Adipocyte (in vitro differentiated cells): ENCODE data around the gene CARNS1.

Experiments used
- DNase-seq: peaks from one replicate; pipeline ENCODE4 v3.0.0-alpha.2; 2015; ENCODE audit warnings: low read depth
- H3K27me3 ChIP-seq: replicated peaks from 2 replicates; pipeline ENCODE4 v1.7.0; 2013; ENCODE audit warnings: mild to moderate bottlenecking, low read length, moderate library complexity; ENCODE audit not compliant: control insufficient read depth, insufficient read depth
- H3K36me3 ChIP-seq: 2 replicates; pipeline ENCODE4 v1.7.0; 2013; ENCODE audit warnings: low read length, mild to moderate bottlenecking, moderate library complexity; ENCODE audit not compliant: control insufficient read depth, insufficient read depth, severe bottlenecking
- H3K4me1 ChIP-seq: 2 replicates; pipeline ENCODE4 v1.7.0; 2013; ENCODE audit warnings: mild to moderate bottlenecking, low read length, moderate library complexity; ENCODE audit not compliant: control insufficient read depth, insufficient read depth
- H3K4me3 ChIP-seq: 2 replicates; pipeline ENCODE4 v1.7.0; 2013; ENCODE audit warnings: mild to moderate bottlenecking, low read length, moderate library complexity
- H3K9ac ChIP-seq: 2 replicates; pipeline ENCODE4 v1.7.0; 2013; ENCODE audit warnings: mild to moderate bottlenecking, low read length, moderate library complexity
- H3K9me3 ChIP-seq: 2 replicates; pipeline ENCODE4 v1.7.0; 2013; ENCODE audit warnings: mild to moderate bottlenecking, low read length, moderate library complexity; ENCODE audit not compliant: control insufficient read depth

Gene CARNS1

GRCh38 chr11:67445515-67445914, 30.0 kb downstream of the CARNS1 start:
- H3K4me1 ChIP-seq: peaks cover 10% of the 10 kb centered on the region
- no peak overlapping the region for H3K4me3 ChIP-seq
- no peaks in the 10 kb centered on the region for H3K9me3 ChIP-seq
- no peak overlapping the region for H3K9ac ChIP-seq
- DNase-seq: no peak
- H3K27me3 ChIP-seq: no peaks in the 10 kb centered on the region
- H3K36me3 ChIP-seq: peaks cover 7% of the 10 kb centered on the region

GRCh38 chr11:67448220-67448609, 32.7 kb downstream of the CARNS1 start:
- Histone ChIP-seq H3K36me3 (no peaks in the 10 kb centered on the region), H3K9ac (no peak overlapping the region), H3K9me3 (no peaks in the 10 kb centered on the region), H3K4me1 (no peaks in the 10 kb centered on the region), H3K4me3 (no peak overlapping the region), H3K27me3 (no peaks in the 10 kb centered on the region)
- no peak for DNase-seq

- no peak overlapping the region for H3K9ac ChIP-seq
- no peaks in the 10 kb centered on the region for H3K27me3 ChIP-seq
- H3K36me3 ChIP-seq: no peaks in the 10 kb centered on the region
- H3K4me1 ChIP-seq: no peaks in the 10 kb centered on the region
- no peak for DNase-seq
- no peaks in the 10 kb centered on the region for H3K9me3 ChIP-seq
- H3K4me3 ChIP-seq: no peak overlapping the region
Measured at GRCh38 chr11:67449116-67449844, 33.8 kb downstream of the CARNS1 start.

GRCh38 chr11:67450796-67451657, 35.5 kb downstream of the CARNS1 start:
- H3K9me3 ChIP-seq: no peaks in the 10 kb centered on the region
- peaks cover 10% of the 10 kb centered on the region for H3K27me3 ChIP-seq
- no peak overlapping the region for H3K9ac ChIP-seq
- DNase-seq: no peak
- H3K4me1 ChIP-seq: no peaks in the 10 kb centered on the region
- no peaks in the 10 kb centered on the region for H3K36me3 ChIP-seq
- H3K4me3 ChIP-seq: no peak overlapping the region

- Histone ChIP-seq H3K36me3 (no peaks in the 10 kb centered on the region), H3K4me1 (no peaks in the 10 kb centered on the region), H3K27me3 (peaks cover 16% of the 10 kb centered on the region), H3K9ac (no peak overlapping the region), H3K9me3 (no peaks in the 10 kb centered on the region), H3K4me3 (no peak overlapping the region)
- no peak for DNase-seq
Measured at GRCh38 chr11:67451658-67451976, 36.1 kb downstream of the CARNS1 start.

- H3K4me1 ChIP-seq: no peaks in the 10 kb centered on the region
- H3K36me3 ChIP-seq: no peaks in the 10 kb centered on the region
- no peak for DNase-seq
- peaks cover 21% of the 10 kb centered on the region for H3K27me3 ChIP-seq
- H3K4me3 ChIP-seq: no peak within 1 kb of the TSS
- H3K9me3 ChIP-seq: no peaks in the 10 kb centered on the region
- no peak within 1 kb of the TSS for H3K9ac ChIP-seq
Measured at GRCh38 chr11:67452141-67452952, 36.9 kb downstream of the CARNS1 start, which contains the start of gene GPR152. TSS of gene GPR152 (minus strand) at chr11:67452729. CDS start at chr11:67452724, 5 bp downstream.

GRCh38 chr11:67453816-67454732, 38.6 kb downstream of the CARNS1 start:
- Histone ChIP-seq H3K4me1 (no peaks in the 10 kb centered on the region), H3K27me3 (peaks cover 23% of the 10 kb centered on the region), H3K9ac (no peak overlapping the region), H3K36me3 (no peaks in the 10 kb centered on the region), H3K9me3 (no peaks in the 10 kb centered on the region), H3K4me3 (no peak overlapping the region)
- no peak for DNase-seq

- Histone ChIP-seq H3K9ac (no peak within 1 kb of the TSS), H3K36me3 (no peaks in the 10 kb centered on the region), H3K4me1 (no peaks in the 10 kb centered on the region), H3K27me3 (peaks cover 23% of the 10 kb centered on the region), H3K9me3 (no peaks in the 10 kb centered on the region), H3K4me3 (no peak within 1 kb of the TSS)
- no peak for DNase-seq
Measured at GRCh38 chr11:67455054-67455453, 39.6 kb downstream of the CARNS1 start, which contains the start of gene CABP4. TSS of gene CABP4 (plus strand) at chr11:67455354. CDS start at chr11:67455424, 70 bp downstream.

GRCh38 chr11:67456068-67456705, 40.7 kb downstream of the CARNS1 start:
- Histone ChIP-seq H3K9me3 (no peaks in the 10 kb centered on the region), H3K9ac (no peak overlapping the region), H3K4me3 (no peak overlapping the region), H3K4me1 (no peaks in the 10 kb centered on the region), H3K27me3 (peaks cover 23% of the 10 kb centered on the region), H3K36me3 (no peaks in the 10 kb centered on the region)
- DNase-seq: no peak

- Histone ChIP-seq H3K4me3 (no peak overlapping the region), H3K4me1 (no peaks in the 10 kb centered on the region), H3K27me3 (peaks cover 23% of the 10 kb centered on the region), H3K9ac (no peak overlapping the region), H3K36me3 (no peaks in the 10 kb centered on the region), H3K9me3 (no peaks in the 10 kb centered on the region)
- DNase-seq: no peak
Measured at GRCh38 chr11:67457453-67457852, 42.0 kb downstream of the CARNS1 start.
